BJ (cell line): ENCODE data around the gene ARFGEF3. TPM values are rescaled to one million over a fixed set of nuclear protein-coding genes. Genes with fewer than 3 reads are reported as not detected.
"Not testable (repeated sequence)": the region's sequence is repeated elsewhere in the genome, so short reads cannot be mapped to it uniquely, and the experiment has no call there.

Source experiments
- CTCF ChIA-PET: fragments of 350-600 bp; formaldehyde crosslinking; extraction: SDS; loops from one replicate; lab custom pipeline; 2021; ENCODE audit warnings: antibody characterized with exemption, inconsistent platforms; lab: Yijun Ruan, JAX
- POLR2A ChIA-PET: fragments of 300-600 bp; sonication (Branson Sonifier 250); formaldehyde crosslinking; extraction: SDS; loops from one replicate; lab custom pipeline; 2021; ENCODE audit warnings: antibody characterized with exemption; lab: Charles Lee
- DNase-seq: peaks from one replicate; pipeline ENCODE4 v3.0.0-alpha.2; 2011; ENCODE audit warnings: low read depth
- H3K27me3 ChIP-seq: 2 replicates; pipeline ENCODE4 v1.6.0; 2011; ENCODE audit warnings: low read length; ENCODE audit not compliant: control insufficient read depth, insufficient read depth
- H3K36me3 ChIP-seq: 2 replicates; pipeline ENCODE4 v1.5.1; 2011; ENCODE audit warnings: low read length; ENCODE audit not compliant: control insufficient read depth, insufficient read depth
- H3K4me3 ChIP-seq: 2 replicates; pipeline ENCODE4 v1.5.1; 2011; ENCODE audit warnings: low read depth, mild to moderate bottlenecking, control low read depth, low read length
- polyA plus RNA-seq: library from polyadenylated mRNA; depleted of rRNA; stranded (reverse); fragments of >200 nt; gene quantifications from 2 replicates; pipeline ENCODE4 v1.2.3, GENCODE V29; 2011
- TF ChIP-seq, protein P1 (sequence below): IDR thresholded peaks from 2 replicates; pipeline ENCODE4 v1.5.1; 2011; ENCODE audit warnings: low read depth, mild to moderate bottlenecking, control low read depth, inconsistent platforms, low read length, moderate library complexity; ENCODE audit not compliant: insufficient read depth

Gene ARFGEF3
- polyA plus RNA-seq, 1 experiment = 0.27 TPM

DNA sequence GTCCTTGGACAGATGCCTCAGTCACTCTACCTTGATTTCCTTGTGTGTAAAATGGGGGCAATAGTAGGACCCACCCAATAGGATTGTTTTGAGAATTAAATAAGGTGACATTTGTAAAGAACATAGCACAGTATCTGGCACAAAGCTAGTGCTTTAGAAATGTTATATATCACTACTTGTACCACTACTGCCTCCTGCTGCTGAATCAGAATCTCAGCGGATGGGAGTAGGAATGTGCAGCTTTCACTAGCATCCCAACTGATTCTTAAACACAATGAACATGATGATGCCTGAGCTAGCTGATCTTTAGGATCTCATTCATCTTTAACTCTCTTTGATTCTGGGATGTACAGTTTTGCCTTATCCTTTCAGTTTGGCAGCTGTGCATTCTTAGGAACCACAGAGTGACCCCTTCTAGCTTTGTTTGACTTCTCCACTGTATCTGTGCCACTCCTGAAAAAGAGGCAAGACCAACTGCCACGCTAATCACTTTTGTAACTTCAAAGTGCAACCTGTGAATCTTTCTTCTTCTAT lies 49.4 kb downstream of the ARFGEF3 start:
- Histone ChIP-seq H3K27me3 (no peaks in the 10 kb centered on the region), H3K4me3 (no peak overlapping the region), H3K36me3 (no peaks in the 10 kb centered on the region)
- TF ChIP-seq, protein P1, sequence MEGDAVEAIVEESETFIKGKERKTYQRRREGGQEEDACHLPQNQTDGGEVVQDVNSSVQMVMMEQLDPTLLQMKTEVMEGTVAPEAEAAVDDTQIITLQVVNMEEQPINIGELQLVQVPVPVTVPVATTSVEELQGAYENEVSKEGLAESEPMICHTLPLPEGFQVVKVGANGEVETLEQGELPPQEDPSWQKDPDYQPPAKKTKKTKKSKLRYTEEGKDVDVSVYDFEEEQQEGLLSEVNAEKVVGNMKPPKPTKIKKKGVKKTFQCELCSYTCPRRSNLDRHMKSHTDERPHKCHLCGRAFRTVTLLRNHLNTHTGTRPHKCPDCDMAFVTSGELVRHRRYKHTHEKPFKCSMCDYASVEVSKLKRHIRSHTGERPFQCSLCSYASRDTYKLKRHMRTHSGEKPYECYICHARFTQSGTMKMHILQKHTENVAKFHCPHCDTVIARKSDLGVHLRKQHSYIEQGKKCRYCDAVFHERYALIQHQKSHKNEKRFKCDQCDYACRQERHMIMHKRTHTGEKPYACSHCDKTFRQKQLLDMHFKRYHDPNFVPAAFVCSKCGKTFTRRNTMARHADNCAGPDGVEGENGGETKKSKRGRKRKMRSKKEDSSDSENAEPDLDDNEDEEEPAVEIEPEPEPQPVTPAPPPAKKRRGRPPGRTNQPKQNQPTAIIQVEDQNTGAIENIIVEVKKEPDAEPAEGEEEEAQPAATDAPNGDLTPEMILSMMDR = no peak
- ChIA-PET POLR2A (no interaction called here), CTCF (interaction anchor here (1.0 to 1.3 kb wide), 3 partner anchors 11 to 206 kb away, joined by 3 to 5 read pairs (median 4); no protein-coding TSS in a partner anchor)
- no peak for DNase-seq

DNA sequence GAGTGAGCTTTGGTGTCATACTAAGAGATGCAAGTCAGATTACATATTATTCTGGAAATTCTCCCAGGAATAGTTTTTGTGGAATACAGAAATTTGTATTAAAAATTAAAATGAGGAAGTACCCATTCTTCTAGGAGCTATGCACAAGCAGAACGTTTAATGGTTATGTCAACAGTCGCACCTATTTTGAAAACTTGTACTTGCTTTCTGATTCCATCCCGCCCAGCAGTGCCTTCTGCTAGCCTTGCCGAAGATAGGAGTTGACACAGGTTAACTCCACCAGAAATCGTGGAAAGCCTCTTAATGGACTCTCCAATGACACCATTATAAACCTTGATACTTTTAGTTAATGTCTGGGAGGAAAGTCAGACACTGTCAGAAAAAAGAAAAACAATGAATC lies 49.9 kb downstream of the ARFGEF3 start:
- CTCF ChIA-PET = interaction anchor here (1.0 to 1.3 kb wide), 3 partner anchors 10 to 207 kb away, joined by 3 to 5 read pairs (median 4); no protein-coding TSS in a partner anchor
- no peak for DNase-seq
- no peak overlapping the region for H3K4me3 ChIP-seq
- no peaks in the 10 kb centered on the region for H3K27me3 ChIP-seq
- no peaks in the 10 kb centered on the region for H3K36me3 ChIP-seq
- POLR2A ChIA-PET = no interaction called here
- TF ChIP-seq, protein P1 = no peak

DNA sequence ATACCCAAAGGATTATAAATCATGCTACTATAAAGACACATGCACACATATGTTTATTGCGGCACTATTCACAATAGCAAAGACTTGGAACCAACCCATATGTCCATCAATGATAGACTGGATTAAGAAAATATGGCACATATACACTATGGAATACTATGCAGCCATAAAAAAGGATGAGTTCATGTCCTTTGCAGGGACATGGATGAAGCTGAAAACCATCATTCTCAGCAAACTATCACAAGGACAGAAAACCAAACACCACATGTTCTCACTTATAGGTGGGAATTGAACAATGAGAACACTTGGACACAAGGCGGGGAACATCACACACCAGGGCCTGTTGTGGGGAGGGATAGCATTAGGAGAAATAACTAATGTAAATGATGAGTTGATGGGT lies 50.8 kb downstream of the ARFGEF3 start:
- H3K4me3 ChIP-seq, POLR2A ChIA-PET, H3K36me3 ChIP-seq, H3K27me3 ChIP-seq, DNase-seq: not testable (repeated sequence)
- CTCF ChIA-PET = interaction anchor here (0.7 to 1.3 kb wide), 2 partner anchors 9 kb away, joined by 3 to 5 read pairs; no protein-coding TSS in a partner anchor

DNA sequence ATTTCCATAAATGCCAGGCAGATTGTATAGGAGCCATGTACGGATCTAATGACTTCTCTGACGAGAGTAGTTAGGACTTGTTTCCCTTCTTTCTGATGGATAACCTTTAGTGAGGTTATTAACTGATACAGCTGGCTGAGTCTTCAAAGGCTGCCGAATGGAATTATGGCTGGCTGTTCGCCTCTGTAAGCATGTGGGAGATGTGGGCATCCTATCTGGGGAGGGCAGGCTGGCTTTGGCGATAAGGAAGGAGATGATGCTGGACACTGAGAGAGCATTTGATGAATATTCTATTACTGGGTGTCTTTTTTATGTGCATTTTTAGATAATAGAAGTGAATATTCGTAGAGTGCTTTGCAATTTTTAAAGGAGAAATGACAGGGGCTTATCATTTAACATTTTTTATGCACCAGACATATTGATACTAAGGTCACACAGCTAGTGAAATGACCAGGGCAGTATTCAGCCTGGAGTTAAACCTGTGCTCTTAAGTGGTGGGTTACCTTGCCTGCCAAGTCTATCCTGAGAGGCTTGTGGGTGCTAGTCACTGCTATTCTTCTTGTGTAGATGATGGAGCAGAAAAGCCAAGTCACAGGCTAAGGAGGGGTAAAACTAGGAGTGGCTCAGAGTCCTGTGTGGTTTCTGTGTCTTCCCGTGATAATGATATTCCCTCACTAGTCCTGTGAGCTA lies 53.5 kb downstream of the ARFGEF3 start:
- ChIA-PET POLR2A (no interaction called here), CTCF (interaction anchor here (0.9 to 1.1 kb wide), 2 partner anchors 8 to 10 kb away, joined by 3 read pairs; no protein-coding TSS in a partner anchor)
- TF ChIP-seq, protein P1 = no peak
- no peak for DNase-seq
- Histone ChIP-seq H3K36me3 (no peaks in the 10 kb centered on the region), H3K27me3 (no peaks in the 10 kb centered on the region; the same call in 1 of the 2 replicates), H3K4me3 (no peak overlapping the region)

DNA sequence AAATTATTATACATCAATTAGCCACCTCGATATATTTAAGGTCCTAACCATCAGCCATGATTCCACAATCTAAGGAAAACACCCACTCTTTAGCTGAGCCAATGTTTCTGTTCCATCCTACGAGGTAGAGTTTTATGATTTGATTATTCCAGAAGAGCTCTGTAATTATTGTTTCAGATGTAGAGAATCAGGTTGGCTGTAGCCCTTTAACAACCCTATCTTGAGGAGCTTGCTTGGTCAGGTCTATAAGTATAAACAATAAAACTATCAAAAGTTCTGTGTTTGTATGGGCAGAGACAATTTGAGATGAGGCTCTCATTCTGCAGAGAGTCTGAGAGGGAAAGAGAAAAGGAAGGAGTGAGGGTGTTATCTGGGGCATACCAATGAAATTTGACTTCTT lies 56.7 kb downstream of the ARFGEF3 start, which contains the start of gene PBOV1:
TSS of gene PBOV1 (minus strand) at position 43 of the 400 bp plus-strand sequence. CDS start 96 bp downstream, outside the sequence.
- no peak for DNase-seq
- TF ChIP-seq, protein P1 = no peak
- no peaks in the 10 kb centered on the region; the same call in 1 of the 2 replicates for H3K27me3 ChIP-seq
- POLR2A ChIA-PET = no interaction called here
- H3K4me3 ChIP-seq = no peak within 1 kb of the TSS
- CTCF ChIA-PET = interaction anchor here (0.7 kb wide), 1 partner anchor 24 kb away, joined by 3 read pairs; no protein-coding TSS in a partner anchor
- H3K36me3 ChIP-seq = no peaks in the 10 kb centered on the region
